Suppressor macrophage treated with lipopolysaccharide for 1 hour (primary cell): ENCODE measurements around the gene TBR1.

Experiments used
- DNase-seq, 3 donors: peaks; one replicate each; pipeline ENCODE4 v3.0.0-alpha.2; 2020 to 2022

Gene TBR1

GRCh38 chr2:161415987-161416707 lies at the start of gene TBR1:
TBR1 (plus strand) TSS chr2:161416297; CDS start chr2:161416411, 114 bp downstream.
- DNase-seq, result no peak

- DNase-seq, result no peak
These were observed 48.4 kb upstream of the TBR1 start for GRCh38 chr2:161367675-161368074.

DNA sequence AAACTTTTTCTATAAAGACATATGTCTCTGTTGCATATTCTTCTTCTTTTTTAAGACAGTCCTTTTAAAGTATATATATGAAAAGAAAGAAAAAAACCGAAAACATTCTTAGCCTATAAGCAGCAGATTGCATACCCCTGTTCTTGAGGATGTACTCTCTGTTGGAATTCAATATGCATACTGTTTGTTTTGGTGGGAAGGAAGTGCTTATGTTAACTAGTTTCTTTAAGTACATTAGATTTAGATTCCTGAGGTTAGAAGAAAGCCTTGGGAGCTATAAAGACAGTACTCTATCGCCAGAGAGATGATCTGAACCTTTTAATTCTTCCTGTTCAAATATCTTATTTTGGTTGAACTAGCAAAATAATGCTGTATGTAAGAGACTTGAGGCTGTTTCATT lies 46.8 kb upstream of the TBR1 start:
- DNase-seq, result no peak

- DNase-seq, result no peak
These were observed 45.1 kb upstream of the TBR1 start for GRCh38 chr2:161370981-161371380.

DNA sequence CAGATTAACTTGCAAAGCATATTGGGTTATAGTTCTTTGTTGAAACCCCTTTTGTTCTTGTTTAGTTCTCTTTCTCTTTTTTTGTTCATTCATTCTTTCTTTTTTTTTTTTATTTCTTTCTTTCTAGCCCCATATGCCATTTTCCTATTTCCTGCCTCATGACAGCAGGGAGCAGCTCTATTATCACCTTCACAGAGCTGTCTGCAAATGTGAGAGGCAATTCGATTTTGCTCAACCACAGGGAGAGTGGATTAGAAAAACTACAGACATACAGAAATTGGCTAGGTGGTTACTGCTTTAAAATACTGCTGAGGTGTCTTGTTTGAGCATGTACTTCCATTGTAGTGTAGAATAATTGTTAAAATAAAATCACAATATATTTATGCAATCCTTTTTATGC lies 44.2 kb upstream of the TBR1 start:
- DNase-seq, result no peak

GRCh38 chr2:161373942-161374341 lies 42.2 kb upstream of the TBR1 start:
- DNase-seq, result no peak

DNA sequence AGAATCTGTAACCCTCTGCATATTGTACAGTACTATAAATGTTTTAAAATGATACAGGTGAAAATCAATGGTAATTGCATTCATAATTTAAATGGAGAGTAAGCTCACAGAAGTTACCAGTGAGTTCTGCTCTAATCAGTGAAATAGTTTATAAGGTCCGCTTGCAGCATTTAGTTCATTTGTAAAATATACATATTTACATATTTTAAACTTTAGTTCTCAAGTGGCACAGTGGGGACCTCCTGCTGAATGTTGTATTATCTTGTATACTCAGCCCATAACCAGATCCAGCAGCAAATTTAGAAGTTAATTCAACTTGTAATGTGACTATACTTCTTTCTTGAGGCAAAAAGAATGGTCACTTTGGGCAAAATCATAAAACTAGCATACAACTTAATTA lies 41.7 kb upstream of the TBR1 start:
- DNase-seq, result no peak

- no peak for DNase-seq
These were observed 36.4 kb upstream of the TBR1 start for GRCh38 chr2:161379740-161380139.

- no peak for DNase-seq
These were observed 34.6 kb upstream of the TBR1 start for GRCh38 chr2:161381546-161381945.

DNA sequence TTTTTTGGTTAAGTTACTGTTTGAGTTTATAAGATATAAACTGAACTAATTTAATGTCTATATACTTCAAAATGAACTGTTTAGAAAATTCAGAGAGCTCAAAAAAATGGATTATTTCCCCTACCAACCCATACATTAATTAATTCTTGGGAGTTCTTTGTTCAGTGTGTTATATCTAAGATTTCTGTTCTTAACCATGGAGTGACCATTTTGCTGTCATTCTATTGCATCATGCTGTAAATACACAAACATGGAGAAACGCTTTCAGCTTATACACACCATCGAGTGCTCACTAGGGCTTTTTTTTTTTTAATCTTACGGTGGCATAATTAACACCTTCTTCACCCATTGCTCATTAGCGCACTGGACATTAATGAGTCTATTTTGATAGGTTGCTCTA lies 33.4 kb upstream of the TBR1 start:
- DNase-seq, result no peak

- no peak for DNase-seq
These were observed 31.2 kb upstream of the TBR1 start for GRCh38 chr2:161384864-161385263.

DNA sequence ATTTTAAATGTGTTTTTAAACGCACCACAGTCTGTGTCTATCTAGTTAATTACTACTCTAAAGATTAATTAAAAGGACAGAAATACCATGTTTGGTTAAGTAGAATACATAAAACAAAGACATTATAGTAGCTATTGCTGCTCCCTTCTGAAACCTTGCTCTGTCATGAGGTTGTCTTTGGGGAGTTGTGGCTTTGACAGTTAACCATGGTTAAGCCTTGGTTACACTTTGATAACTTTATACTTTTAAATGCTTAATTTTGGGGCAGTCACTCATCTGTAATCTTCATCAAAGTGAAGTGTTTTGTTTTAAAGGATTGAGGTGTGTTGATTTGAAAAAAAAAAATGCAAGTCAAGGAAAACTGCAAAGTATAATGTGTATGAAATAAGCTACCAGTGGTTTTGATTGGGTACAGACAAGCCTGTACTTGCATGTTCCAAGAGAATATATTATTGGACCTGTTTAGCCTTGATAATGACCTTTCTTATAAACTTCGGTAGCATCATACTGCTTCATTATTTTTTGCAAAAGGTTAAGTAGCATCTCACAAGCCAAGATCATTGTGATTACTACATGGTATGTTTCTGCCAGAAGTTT lies 29.8 kb upstream of the TBR1 start:
- DNase-seq, result no peak

DNA sequence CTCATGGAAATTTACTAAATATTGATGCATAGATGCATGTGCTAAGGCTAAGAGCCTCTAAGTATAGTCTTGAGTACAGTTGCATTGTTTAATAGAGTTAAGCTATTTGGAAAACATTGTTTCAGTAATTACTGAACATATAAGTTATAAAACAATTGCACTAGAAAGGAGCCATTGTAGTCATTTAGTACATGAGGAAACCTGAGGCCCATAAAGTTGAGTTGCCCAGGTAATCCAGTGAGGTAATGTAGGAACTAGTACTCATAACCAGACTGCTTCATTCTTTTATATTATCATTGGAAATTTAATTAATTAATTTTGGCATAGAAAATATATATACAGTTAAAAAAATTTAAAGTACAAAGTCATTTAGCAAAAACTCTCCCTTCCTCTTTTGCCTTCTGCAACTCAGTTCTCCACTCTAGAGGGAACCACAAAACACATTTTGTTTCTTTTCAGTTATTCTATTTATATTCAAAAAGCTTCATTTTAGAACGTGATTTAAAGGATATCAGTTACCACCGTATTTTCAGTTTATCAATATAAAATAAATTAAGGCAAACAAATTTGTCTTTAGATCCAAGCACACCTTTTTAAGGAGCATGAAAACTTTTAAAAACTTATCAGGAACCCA lies 27.8 kb upstream of the TBR1 start:
- DNase-seq, result no peak

DNA sequence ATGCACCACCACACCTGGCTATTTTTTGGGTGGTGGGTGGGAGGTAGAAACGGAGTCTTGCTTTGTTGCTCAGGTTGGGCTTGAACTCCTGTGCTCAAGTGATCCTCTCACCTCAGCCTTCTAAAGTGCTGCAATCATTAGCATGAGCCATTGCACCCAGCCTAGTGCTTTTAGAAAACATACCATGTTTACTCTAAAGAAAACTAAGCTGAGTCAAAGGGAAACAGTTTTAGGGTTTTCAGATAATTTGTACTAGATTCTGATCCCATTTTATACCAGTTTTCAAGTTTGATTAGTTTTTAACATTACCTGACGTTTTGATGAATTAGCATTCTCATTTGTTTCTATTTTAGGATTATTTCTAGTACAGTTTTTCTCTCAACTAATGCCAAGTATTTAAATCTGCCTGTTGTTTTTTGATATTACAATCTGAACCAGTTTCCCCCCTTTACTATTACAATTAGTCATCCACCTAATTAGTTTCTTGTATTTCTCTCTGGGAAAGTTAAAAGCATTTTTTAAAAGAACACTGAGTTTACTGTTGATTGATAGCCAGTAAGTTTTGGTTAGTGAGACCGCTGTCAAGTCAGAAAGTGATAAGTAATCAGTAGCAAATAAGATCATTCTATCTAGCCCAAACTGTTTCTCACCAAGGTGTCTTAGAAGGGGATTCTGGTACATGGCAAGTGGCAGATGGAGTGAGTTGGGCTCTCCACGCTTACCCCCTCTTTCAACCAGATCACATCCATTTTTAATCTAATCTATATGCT lies 24.2 kb upstream of the TBR1 start:
- no peak for DNase-seq

- no peak for DNase-seq
These were observed 16.0 kb upstream of the TBR1 start for GRCh38 chr2:161400076-161400475.

DNA sequence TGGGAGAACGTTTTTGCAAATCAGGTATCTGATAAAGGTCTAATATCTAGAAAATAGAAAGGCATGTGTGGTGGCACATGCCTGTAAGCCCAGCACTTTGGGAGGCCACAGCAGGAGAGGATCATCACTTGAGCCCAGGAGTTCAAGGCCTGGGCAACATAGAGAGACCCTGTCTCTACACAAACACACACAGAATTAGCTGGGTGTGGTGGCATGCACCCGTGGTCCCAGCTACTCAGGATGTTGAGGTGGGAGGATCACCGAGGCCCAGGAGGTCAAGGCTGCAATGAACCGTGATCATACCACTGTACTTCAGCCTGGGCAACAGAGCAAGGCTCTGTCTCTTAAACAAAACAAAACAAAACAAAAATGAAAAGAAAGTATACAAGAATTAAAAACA lies 13.8 kb upstream of the TBR1 start:
- no peak for DNase-seq

DNA sequence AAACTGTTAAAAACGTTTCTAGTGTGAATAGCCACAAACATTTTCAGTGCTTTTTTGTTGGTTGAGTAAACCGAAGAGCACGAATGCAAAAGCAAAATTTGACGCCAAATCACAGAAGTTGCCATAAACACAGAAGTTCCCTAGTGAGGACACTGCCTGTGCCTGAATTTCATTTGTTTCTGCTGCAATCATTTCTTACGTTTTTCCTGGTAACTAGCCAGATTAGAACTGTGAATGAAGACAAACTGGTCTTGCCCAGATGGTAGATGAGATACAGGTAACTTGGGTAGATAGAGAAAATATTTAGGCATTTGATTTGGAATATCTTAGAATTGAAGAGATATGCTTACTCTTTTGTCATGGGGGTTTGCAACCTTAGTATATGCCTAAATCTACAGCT lies 9.8 kb upstream of the TBR1 start:
- DNase-seq, result no peak

DNA sequence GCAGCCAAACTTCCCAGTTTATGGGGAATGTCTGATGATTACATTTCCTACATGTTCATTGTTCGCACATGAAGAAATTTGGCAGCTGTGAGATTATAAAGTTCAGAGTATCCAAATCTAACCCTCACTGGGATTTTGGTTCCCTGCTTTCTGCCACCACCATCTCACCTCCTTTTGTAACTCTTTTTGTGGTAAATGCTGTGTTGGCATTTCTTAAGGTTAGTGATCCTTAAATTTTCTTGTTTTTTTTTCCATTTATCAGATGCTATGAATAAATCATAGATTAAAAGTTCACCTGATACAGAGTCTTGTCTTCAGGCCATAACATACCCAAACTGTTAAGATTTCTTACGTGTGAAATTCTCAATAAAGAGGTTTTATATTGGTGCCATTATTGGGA lies 8.5 kb upstream of the TBR1 start:
- DNase-seq, result no peak

DNA sequence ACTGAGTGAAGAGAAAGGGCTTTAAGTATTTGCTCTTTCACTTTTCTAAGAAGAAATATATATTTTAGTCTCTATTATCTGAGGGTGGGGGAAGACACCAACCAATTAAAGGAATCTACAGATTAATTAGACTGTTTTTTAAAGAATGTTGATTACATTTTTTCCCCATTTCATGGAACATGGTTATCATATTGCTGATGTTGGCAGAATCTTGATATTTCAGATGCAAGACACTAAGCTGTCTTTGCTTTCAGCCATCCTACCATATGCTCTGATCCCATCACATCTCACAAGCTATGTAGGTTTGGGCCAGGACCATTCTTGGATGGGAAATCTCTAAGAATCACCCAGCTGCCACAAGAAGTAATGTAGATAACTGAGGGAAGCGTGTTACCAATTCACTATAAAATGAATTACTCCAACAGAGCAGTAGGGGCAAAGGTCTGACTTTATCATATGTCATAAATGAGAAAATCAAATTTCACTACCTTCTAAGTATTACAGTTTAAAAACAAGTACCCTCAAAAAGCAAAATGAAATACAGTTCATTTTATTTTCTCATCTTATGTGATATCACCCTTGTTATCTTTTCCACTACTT lies 6.7 kb upstream of the TBR1 start:
- DNase-seq, result no peak

DNA sequence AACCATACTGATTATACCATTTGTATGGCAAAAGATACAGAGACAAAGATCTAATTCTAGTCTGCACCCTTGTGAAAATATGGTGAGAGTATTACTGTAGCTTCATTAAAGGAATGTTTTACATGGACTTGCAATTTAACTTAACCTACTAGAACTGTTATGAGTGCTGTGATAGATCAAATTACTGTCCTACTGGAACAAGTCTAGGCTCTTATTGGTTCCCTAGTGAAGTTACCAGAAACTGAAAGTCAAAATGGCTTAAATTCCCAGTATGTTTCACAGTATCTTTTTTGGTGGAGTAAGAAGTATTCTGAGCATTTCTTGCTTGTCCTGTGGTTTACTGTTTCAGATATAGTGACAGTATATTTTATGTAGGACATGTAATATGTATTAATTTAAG lies 3.8 kb upstream of the TBR1 start:
- DNase-seq, result no peak

- peak in 2 of 3 donors; percentile 13 to 49 for DNase-seq
These were observed 1.8 kb upstream of the TBR1 start for GRCh38 chr2:161414042-161415033.
